Activated CD4-positive, CD25-positive, alpha-beta regulatory T cell treated with anti-CD3 and anti-CD28 coated beads, Interleukin-2, amount 50 U/mL, for 24 hours (primary cell): ENCODE data around the gene UMAD1.
"Not testable (repeated sequence)": the region's sequence is repeated elsewhere in the genome, so short reads cannot be mapped to it uniquely, and the experiment has no call there.

Source experiments
- ATAC-seq, 2 donors: fragments of 150-1000 bp; cut with Tn5 transposase; one replicate each; pipeline ENCODE4 v1.10.0; 2021; ENCODE audit warnings: mild to moderate bottlenecking in 1 of 2, moderate library complexity in 1 of 2

Gene UMAD1

GRCh38 chr7:7804822-7805221, 164.3 kb downstream of the UMAD1 start:
- not testable (repeated sequence) for ATAC-seq

GRCh38 chr7:7805511-7806153, 165.1 kb downstream of the UMAD1 start:
- ATAC-seq, result no peak

- no peak for ATAC-seq
Observed at GRCh38 chr7:7808156-7808555, 167.6 kb downstream of the UMAD1 start.

GRCh38 chr7:7808626-7809025, 168.1 kb downstream of the UMAD1 start:
- no peak for ATAC-seq

GRCh38 chr7:7810380-7810779, 169.8 kb downstream of the UMAD1 start:
- ATAC-seq, result no peak

- ATAC-seq, result no peak
Observed at GRCh38 chr7:7810826-7811225, 170.3 kb downstream of the UMAD1 start.

- no peak for ATAC-seq
Observed at GRCh38 chr7:7812112-7812511, 171.6 kb downstream of the UMAD1 start.

- no peak for ATAC-seq
Observed at GRCh38 chr7:7815395-7815794, 174.8 kb downstream of the UMAD1 start.

GRCh38 chr7:7816084-7816483, 175.5 kb downstream of the UMAD1 start:
- ATAC-seq, result no peak

- peak in 1 of 2 donors; percentile 36 for ATAC-seq
Observed at GRCh38 chr7:7816816-7817536, 176.4 kb downstream of the UMAD1 start.

GRCh38 chr7:7817748-7818147, 177.2 kb downstream of the UMAD1 start:
- peak in 1 of 2 donors; percentile 15 for ATAC-seq

GRCh38 chr7:7818179-7818578, 177.6 kb downstream of the UMAD1 start:
- ATAC-seq, result not testable (repeated sequence)

- ATAC-seq, result peak; percentile 68 to 73
Observed at GRCh38 chr7:7819442-7820247, 179.1 kb downstream of the UMAD1 start.

GRCh38 chr7:7820409-7820808, 179.9 kb downstream of the UMAD1 start:
- ATAC-seq, result no peak

- no peak for ATAC-seq
Observed at GRCh38 chr7:7820939-7821338, 180.4 kb downstream of the UMAD1 start.

GRCh38 chr7:7821517-7821916, 181.0 kb downstream of the UMAD1 start:
- no peak for ATAC-seq

GRCh38 chr7:7825294-7825693, 184.7 kb downstream of the UMAD1 start:
- ATAC-seq, result not testable (repeated sequence)

- ATAC-seq, result no peak
Observed at GRCh38 chr7:7829667-7830066, 189.1 kb downstream of the UMAD1 start.

GRCh38 chr7:7830122-7830878, 189.7 kb downstream of the UMAD1 start:
- ATAC-seq, result peak; percentile 51 to 56

GRCh38 chr7:7832518-7832917, 192.0 kb downstream of the UMAD1 start:
- ATAC-seq, result no peak

GRCh38 chr7:7834761-7835160, 194.2 kb downstream of the UMAD1 start:
- ATAC-seq, result no peak

- no peak for ATAC-seq
Observed at GRCh38 chr7:7841027-7841426, 200.5 kb downstream of the UMAD1 start.

- no peak for ATAC-seq
Observed at GRCh38 chr7:7843240-7843639, 202.7 kb downstream of the UMAD1 start.
